Neural crest cell (in vitro differentiated cells): ENCODE results near the gene UNC13A. TPM values are rescaled to one million over a fixed set of nuclear protein-coding genes. Genes with fewer than 3 reads are reported as not detected.
"Not testable (repeated sequence)": the region's sequence is repeated elsewhere in the genome, so short reads cannot be mapped to it uniquely, and the experiment has no call there.

Experiments used
- DNase-seq: peaks from one replicate; pipeline ENCODE4 v3.0.0; 2021; ENCODE audit warnings: low read depth, mixed read lengths, low spot score
- H3K27ac Mint-ChIP-seq: one replicate; pipeline ENCODE4 v1.8.0; 2021; ENCODE audit warnings: mild to moderate bottlenecking, mixed read lengths; ENCODE audit not compliant: unreplicated experiment
- H3K27me3 Mint-ChIP-seq: 2 replicates; pipeline ENCODE4 v1.8.0; 2021; ENCODE audit warnings: low read depth, mild to moderate bottlenecking, mixed read lengths
- H3K36me3 Mint-ChIP-seq: 2 replicates; pipeline ENCODE4 v1.8.0; 2021; ENCODE audit warnings: low read depth, mild to moderate bottlenecking, mixed read lengths
- H3K4me1 Mint-ChIP-seq: 2 replicates; pipeline ENCODE4 v1.8.0; 2021; ENCODE audit warnings: mixed read lengths
- H3K4me3 Mint-ChIP-seq: one replicate; pipeline ENCODE4 v1.8.0; 2021; ENCODE audit warnings: mild to moderate bottlenecking, mixed read lengths
- H3K9me3 Mint-ChIP-seq: 2 replicates; pipeline ENCODE4 v1.8.0; 2021; ENCODE audit warnings: mixed read lengths
- CTCF ChIP-seq: fragments of 200-600 bp; sonication (generic); conservative IDR thresholded peaks from 2 replicates; pipeline ENCODE4 v1.5.0; 2021; ENCODE audit warnings: antibody characterized with exemption, mild to moderate bottlenecking
- total RNA-seq: library from RNA; stranded (reverse); gene quantifications from 2 replicates; pipeline ENCODE4 v1.2.1, GENCODE V29; 2021

Gene UNC13A
- total RNA-seq, 1 donor from 2014 or later, result 6.4 TPM

- Mint-ChIP-seq H3K9me3 (no peaks in the 10 kb centered on the region), H3K4me3 (no peak overlapping the region), H3K36me3 (no peaks in the 10 kb centered on the region), H3K27me3 (peaks cover 3% of the 10 kb centered on the region), H3K27ac (no peak overlapping the region), H3K4me1 (no peaks in the 10 kb centered on the region)
- no peak for DNase-seq
- TF ChIP-seq CTCF, result no peak
Measured at GRCh38 chr19:17590866-17591265, 97.3 kb downstream of the UNC13A start.

- not testable (repeated sequence) for H3K27me3 Mint-ChIP-seq, H3K9me3 Mint-ChIP-seq, DNase-seq, H3K4me1 Mint-ChIP-seq, H3K27ac Mint-ChIP-seq, H3K4me3 Mint-ChIP-seq, H3K36me3 Mint-ChIP-seq
Measured at GRCh38 chr19:17585395-17585794, 102.8 kb downstream of the UNC13A start.

- no peak for TF ChIP-seq CTCF
- peaks cover 12% of the 10 kb centered on the region for H3K36me3 Mint-ChIP-seq
- H3K9me3 Mint-ChIP-seq, result no peaks in the 10 kb centered on the region
- H3K27ac Mint-ChIP-seq, result no peak overlapping the region
- no peaks in the 10 kb centered on the region for H3K27me3 Mint-ChIP-seq
- DNase-seq, result no peak
- H3K4me1 Mint-ChIP-seq, result peaks cover 8% of the 10 kb centered on the region
- no peak overlapping the region for H3K4me3 Mint-ChIP-seq
Measured at GRCh38 chr19:17584132-17584531, 104.0 kb downstream of the UNC13A start.

- Mint-ChIP-seq H3K27me3 (no peaks in the 10 kb centered on the region), H3K36me3 (peaks cover 12% of the 10 kb centered on the region), H3K4me3 (no peak overlapping the region), H3K27ac (no peak overlapping the region), H3K4me1 (peaks cover 8% of the 10 kb centered on the region), H3K9me3 (no peaks in the 10 kb centered on the region)
- no peak for DNase-seq
- TF ChIP-seq CTCF, result no peak
Measured at GRCh38 chr19:17582613-17583012, 105.5 kb downstream of the UNC13A start.

GRCh38 chr19:17581211-17581874 lies 106.8 kb downstream of the UNC13A start:
- Mint-ChIP-seq H3K27ac (no peak overlapping the region), H3K9me3 (no peaks in the 10 kb centered on the region), H3K27me3 (no peaks in the 10 kb centered on the region), H3K36me3 (peaks cover 12% of the 10 kb centered on the region), H3K4me3 (no peak overlapping the region), H3K4me1 (peaks cover 8% of the 10 kb centered on the region)
- TF ChIP-seq CTCF, result no peak
- no peak for DNase-seq

GRCh38 chr19:17580470-17581144 lies 107.5 kb downstream of the UNC13A start:
- peaks cover 12% of the 10 kb centered on the region for H3K36me3 Mint-ChIP-seq

More at GRCh38 chr19:17580470-17581144, 107.5 kb downstream of the UNC13A start:
- no peak for TF ChIP-seq CTCF
- H3K27ac Mint-ChIP-seq, result no peak overlapping the region
- H3K4me3 Mint-ChIP-seq, result no peak overlapping the region
- H3K4me1 Mint-ChIP-seq, result peaks cover 8% of the 10 kb centered on the region
- no peaks in the 10 kb centered on the region for H3K9me3 Mint-ChIP-seq
- DNase-seq, result no peak
- H3K27me3 Mint-ChIP-seq, result no peaks in the 10 kb centered on the region
